Ovary (tissue), 9 donors: ENCODE measurements around the gene COL26A1. TPM values are rescaled to one million over a fixed set of nuclear protein-coding genes. Genes with fewer than 3 reads are reported as not detected.

ENCODE experiments used
- DNase-seq, 5 donors: peaks; one replicate each; pipeline ENCODE4 v3.0.0-alpha.2; 2019 to 2020
- H3K27ac ChIP-seq, 2 donors: fragments of 200-600 bp; one replicate each; pipeline versions ENCODE4 v1.5.1 to v1.8.0; 2019 to 2022
- H3K27me3 ChIP-seq: fragments of 200-600 bp; one replicate; pipeline ENCODE4 v1.8.0; 2022
- H3K36me3 ChIP-seq: fragments of 200-600 bp; sonication (generic); one replicate; pipeline ENCODE4 v1.5.1; 2019
- H3K4me1 ChIP-seq: one replicate; pipeline ENCODE4 v1.8.1; 2013; ENCODE audit warnings: mild to moderate bottlenecking, moderate library complexity; ENCODE audit not compliant: insufficient read depth
- H3K4me3 ChIP-seq: fragments of 200-600 bp; sonication (generic); one replicate; pipeline ENCODE4 v1.5.1; 2017
- H3K9me3 ChIP-seq, 2 donors: fragments of 200-600 bp in 1 of 2; sonication (generic) in 1 of 2; one replicate each; pipeline versions ENCODE4 v1.5.1 to v1.8.1; 2013 to 2019; ENCODE audit warnings: mild to moderate bottlenecking in 1 of 2, moderate library complexity in 1 of 2
- EP300 ChIP-seq: sonication (generic); formaldehyde crosslinking; IDR thresholded peaks from one replicate; pipeline ENCODE4 v1.6.1; 2017; ENCODE audit warnings: antibody characterized with exemption
- POLR2A ChIP-seq: fragments of 450-650 bp; IDR thresholded peaks from one replicate; pipeline ENCODE4 v1.6.1; 2017; ENCODE audit warnings: antibody characterized with exemption, mild to moderate bottlenecking, moderate library complexity
- WGBS, 3 donors: extraction: QIAGEN DNeasy Blood & Tissue Kit in 1 of 3; methylation state at CpG; one replicate each; pipeline versions ENCODE4 v1.1.5 to v1.1.7; 2013 to 2017; 5-methylcytosine and 5-hydroxymethylcytosine counted together
- intact Hi-C, 4 donors: fragments of 100-400 bp; cut with DNase I; formaldehyde crosslinking; loops; one replicate each; pipeline versions ENCODE4 v1.11.0 to v1.15.1; 2022 to 2023
- polyA plus RNA-seq, 2 donors: library from polyadenylated mRNA; stranded (reverse); fragments of 200-250 nt in 1 of 2; fragments of 350-450 nt in 1 of 2; fragmentation: Illumina TruSeq in 1 of 2; extraction: RNeasy Lipid Tissue Mini Kit (QIAGEN cat#74804) in 1 of 2; gene quantifications; one replicate each; pipeline ENCODE4 v1.2.3, GENCODE V29; 2013 to 2014
- total RNA-seq, 7 donors: library from RNA; depleted of rRNA in 2 of 7; stranded (reverse); fragments of >200 nt in 2 of 7; fragmentation: NEBNext Ultra II Directional in 3 of 7; extraction: Animal tissue kit (Norgen Biotek cat#: 25700) in 3 of 7; gene quantifications; one replicate each; pipeline versions ENCODE4 v1.1.0 to v1.2.4, GENCODE V29; 2016 to 2023
- TF ChIP-seq, protein P1 (sequence below), 3 donors: fragments of 450-650 bp in 2 of 3; fragments of 200-600 bp in 1 of 3; IDR thresholded peaks; one replicate each; pipeline versions ENCODE4 v1.5.1 to v1.8.0; 2016 to 2022; ENCODE audit warnings: antibody characterized with exemption in 3 of 3, mild to moderate bottlenecking in 1 of 3
- donor health status: DM: no; HTN: no; CAD: no; lungs with moderate emphysema.
- donor health status: DM: no; HTN: no; CAD: no.
- donor health status: Bipolar disorder and iron deficiency.
- donor health status: DM: yes; HTN: yes; CAD: no.
- donor health status: DM: no; HTN: no; CAD: no.
- donor health status: DM: yes; HTN: yes; CAD: no.

COL26A1 gene
- total and polyA plus RNA-seq, 9 donors: 0.17 to 2.3 (median 0.40) TPM

DNA sequence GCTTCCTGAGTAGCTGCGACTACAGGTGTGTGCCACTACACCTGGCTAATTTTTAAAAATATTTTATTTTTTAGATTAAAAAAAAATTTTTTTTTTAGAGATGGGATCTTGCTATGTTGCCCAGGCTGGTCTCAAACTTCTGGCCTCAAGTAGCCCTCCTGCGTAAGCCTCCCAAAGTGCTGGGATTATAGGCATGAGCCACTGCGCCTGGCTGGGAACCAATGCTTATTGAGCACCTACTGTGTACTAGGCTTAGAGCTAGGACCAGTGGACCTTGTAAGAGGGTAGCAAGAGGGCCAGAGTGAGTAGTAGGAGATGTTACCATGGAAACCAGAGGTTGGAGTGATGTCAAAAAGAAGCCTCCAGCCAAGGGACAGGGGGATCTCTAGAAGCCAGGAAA, 31.2 kb downstream of the COL26A1 start:
- Histone ChIP-seq H3K4me1 (no peaks in the 10 kb centered on the region), H3K36me3 (no peaks in the 10 kb centered on the region), H3K27me3 (no peaks in the 10 kb centered on the region), H3K9me3 (no peaks in the 10 kb centered on the region), H3K4me3 (no peak overlapping the region), H3K27ac (no peak overlapping the region)
- intact Hi-C loops: no loop called here
- TF ChIP-seq EP300 (no peak), POLR2A (no peak)
- TF ChIP-seq, protein P1, sequence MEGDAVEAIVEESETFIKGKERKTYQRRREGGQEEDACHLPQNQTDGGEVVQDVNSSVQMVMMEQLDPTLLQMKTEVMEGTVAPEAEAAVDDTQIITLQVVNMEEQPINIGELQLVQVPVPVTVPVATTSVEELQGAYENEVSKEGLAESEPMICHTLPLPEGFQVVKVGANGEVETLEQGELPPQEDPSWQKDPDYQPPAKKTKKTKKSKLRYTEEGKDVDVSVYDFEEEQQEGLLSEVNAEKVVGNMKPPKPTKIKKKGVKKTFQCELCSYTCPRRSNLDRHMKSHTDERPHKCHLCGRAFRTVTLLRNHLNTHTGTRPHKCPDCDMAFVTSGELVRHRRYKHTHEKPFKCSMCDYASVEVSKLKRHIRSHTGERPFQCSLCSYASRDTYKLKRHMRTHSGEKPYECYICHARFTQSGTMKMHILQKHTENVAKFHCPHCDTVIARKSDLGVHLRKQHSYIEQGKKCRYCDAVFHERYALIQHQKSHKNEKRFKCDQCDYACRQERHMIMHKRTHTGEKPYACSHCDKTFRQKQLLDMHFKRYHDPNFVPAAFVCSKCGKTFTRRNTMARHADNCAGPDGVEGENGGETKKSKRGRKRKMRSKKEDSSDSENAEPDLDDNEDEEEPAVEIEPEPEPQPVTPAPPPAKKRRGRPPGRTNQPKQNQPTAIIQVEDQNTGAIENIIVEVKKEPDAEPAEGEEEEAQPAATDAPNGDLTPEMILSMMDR (IDR thresholded peaks at IDR 0.05): no peak
- 88 to 93% (median 89%) methylated on average over 3 of the region's 3 CpGs for WGBS, 3 donors
- DNase-seq: no peak

DNA sequence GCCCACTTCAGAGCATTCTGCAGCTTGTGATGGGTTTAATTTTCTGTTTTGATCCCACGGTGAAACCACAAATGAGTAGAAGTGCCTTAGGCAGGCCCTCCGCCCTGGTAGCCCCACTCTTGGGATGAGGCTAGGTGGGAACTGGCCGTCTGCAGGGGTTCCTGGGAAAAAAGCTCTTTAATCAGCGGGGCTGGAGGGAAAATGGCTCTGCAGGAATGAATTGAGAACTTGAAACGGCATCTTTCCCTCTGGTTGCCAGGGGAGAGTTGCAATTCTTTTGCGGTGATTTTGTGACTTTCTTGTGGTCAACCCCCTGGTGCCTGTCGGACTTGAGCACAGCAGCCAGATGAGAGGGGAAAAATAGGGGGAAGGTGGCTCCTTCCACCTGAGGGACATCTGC, 32.7 kb downstream of the COL26A1 start:
- no peak for DNase-seq
- no peaks in the 10 kb centered on the region for H3K9me3 ChIP-seq
- 72 to 83% (median 80%) methylated on average over 7 of the region's 7 CpGs for WGBS, 3 donors
- no peak overlapping the region for H3K4me3 ChIP-seq
- H3K4me1 ChIP-seq: no peaks in the 10 kb centered on the region
- intact Hi-C loops: no loop called here
- no peaks in the 10 kb centered on the region for H3K27me3 ChIP-seq
- TF ChIP-seq, protein P1 (IDR thresholded peaks at IDR 0.05): no peak
- no peaks in the 10 kb centered on the region for H3K36me3 ChIP-seq
- no peak overlapping the region for H3K27ac ChIP-seq

DNA sequence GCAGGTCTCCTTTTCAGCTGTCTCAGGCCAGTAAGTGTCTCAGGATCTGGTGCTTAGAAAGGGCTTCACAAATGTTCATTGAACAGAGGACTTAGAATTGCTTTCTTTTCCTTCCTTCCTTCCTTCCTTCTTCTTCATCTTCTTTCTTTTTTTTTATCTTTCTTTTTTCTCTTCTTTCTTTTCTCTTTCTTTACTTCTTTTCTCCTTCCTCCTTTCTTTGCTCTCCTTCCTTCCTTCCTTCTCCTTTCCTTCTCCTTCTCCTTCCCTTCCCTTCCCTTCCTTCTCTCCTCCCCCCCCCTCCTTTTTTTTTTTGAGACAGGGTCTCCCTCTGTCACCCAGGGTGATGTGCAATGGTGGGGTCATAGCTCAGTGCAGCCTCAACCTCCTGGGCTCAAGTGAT, 34.6 kb downstream of the COL26A1 start:
- intact Hi-C loops: no loop called here
- Histone ChIP-seq H3K4me1 (no peaks in the 10 kb centered on the region), H3K36me3 (no peaks in the 10 kb centered on the region), H3K27me3 (no peaks in the 10 kb centered on the region), H3K9me3 (no peaks in the 10 kb centered on the region), H3K27ac (no peak overlapping the region), H3K4me3 (no peak overlapping the region)
- no peak for DNase-seq
- TF ChIP-seq, protein P1 (IDR thresholded peaks at IDR 0.05): no peak
- TF ChIP-seq POLR2A: no peak
- TF ChIP-seq EP300: no peak

DNA sequence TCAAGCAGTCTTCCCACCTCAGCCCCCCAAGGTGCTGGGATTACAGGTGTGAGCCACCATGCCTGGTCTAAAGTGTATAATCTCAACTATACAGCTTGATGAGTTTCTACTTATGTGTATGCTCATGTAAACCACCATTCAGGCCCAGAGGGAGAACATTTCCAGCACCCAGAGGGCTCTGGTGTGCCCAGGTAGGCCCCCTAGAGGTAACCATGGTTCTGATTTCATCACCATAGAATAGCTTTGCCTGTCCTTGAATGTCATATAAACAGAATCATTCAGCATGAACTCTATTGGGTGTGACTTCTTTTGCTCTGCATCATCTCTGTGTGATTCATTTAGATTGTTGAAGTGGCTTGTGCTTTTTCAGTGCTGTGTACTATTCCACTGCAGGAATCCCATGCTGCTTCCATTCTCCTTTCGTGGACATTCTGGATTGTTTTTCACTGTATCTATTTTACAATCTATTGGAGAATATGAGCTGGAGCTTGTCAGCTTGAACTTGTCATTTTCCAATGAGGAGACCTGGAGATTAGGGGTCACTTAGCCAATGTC, 35.2 kb downstream of the COL26A1 start:
- H3K27ac ChIP-seq: no peak overlapping the region
- intact Hi-C loops: no loop called here
- 77 to 97% (median 79%) methylated on average over 1 of the region's 1 CpG for WGBS, 3 donors
- H3K4me3 ChIP-seq: no peak overlapping the region
- DNase-seq: no peak
- TF ChIP-seq, protein P1 (IDR thresholded peaks at IDR 0.05): no peak
- TF ChIP-seq EP300 (no peak), POLR2A (no peak)
- no peaks in the 10 kb centered on the region for H3K9me3 ChIP-seq
- H3K36me3 ChIP-seq: no peaks in the 10 kb centered on the region
- no peaks in the 10 kb centered on the region for H3K27me3 ChIP-seq
- H3K4me1 ChIP-seq: no peaks in the 10 kb centered on the region
